Nephron (organoid): ENCODE data around the gene FANK1.
"Not testable (repeated sequence)": the region's sequence is repeated elsewhere in the genome, so short reads cannot be mapped to it uniquely, and the experiment has no call there.

Source experiments
- H3K27ac Mint-ChIP-seq, 3 experiments: 2 replicates each; pipeline ENCODE4 v1.8.0; 2020; ENCODE audit warnings: mixed read lengths in 3 of 3, mild to moderate bottlenecking in 2 of 3, moderate library complexity in 1 of 3
- H3K27me3 Mint-ChIP-seq: 2 replicates; pipeline ENCODE4 v1.8.0; 2021; ENCODE audit warnings: low read depth, mild to moderate bottlenecking, moderate library complexity, mixed read lengths
- H3K36me3 Mint-ChIP-seq: 2 replicates; pipeline ENCODE4 v1.8.0; 2020; ENCODE audit warnings: low read depth, mixed read lengths
- H3K4me1 Mint-ChIP-seq: 2 replicates; pipeline ENCODE4 v1.8.0; 2020; ENCODE audit warnings: mixed read lengths
- H3K4me3 Mint-ChIP-seq, 3 experiments: 2 replicates each; pipeline ENCODE4 v1.8.0; 2020; ENCODE audit warnings: mild to moderate bottlenecking in 3 of 3, mixed read lengths in 3 of 3, moderate library complexity in 2 of 3
- H3K9me3 Mint-ChIP-seq: 2 replicates; pipeline ENCODE4 v1.8.0; 2020; ENCODE audit warnings: mixed read lengths
- CTCF ChIP-seq, 3 experiments: fragments of 200-600 bp; sonication (generic); IDR thresholded peaks; one replicate each; pipeline ENCODE4 v1.5.0; 2021; ENCODE audit warnings: antibody characterized with exemption in 3 of 3; ENCODE audit not compliant: unreplicated experiment in 3 of 3

FANK1 gene

GRCh38 chr10:125896088-125896934 lies at the start of gene FANK1:
Gene FANK1 (plus strand): TSS chr10:125896564. CDS start chr10:125896643, 79 bp downstream.
- H3K27ac Mint-ChIP-seq: peak within 1 kb of the TSS; percentile 57 to 95 (median 87)
- H3K4me1 Mint-ChIP-seq: peaks cover 19% of the 10 kb centered on the region
- H3K36me3 Mint-ChIP-seq, H3K27me3 Mint-ChIP-seq, H3K9me3 Mint-ChIP-seq: not testable (repeated sequence)
- peak within 1 kb of the TSS; percentile 95 to 96 (median 96) for H3K4me3 Mint-ChIP-seq

- Mint-ChIP-seq H3K27me3 (no peaks in the 10 kb centered on the region), H3K4me3 (no peak overlapping the region), H3K9me3 (no peaks in the 10 kb centered on the region), H3K27ac (no peak overlapping the region), H3K36me3 (peaks cover 59% of the 10 kb centered on the region), H3K4me1 (peaks cover 16% of the 10 kb centered on the region)
- no peak for TF ChIP-seq CTCF (IDR thresholded peaks at IDR 0.05; ENCODE audit: unreplicated experiment in 3 of 3)
Measured at GRCh38 chr10:125846894-125847293, 49.5 kb upstream of the FANK1 start.

GRCh38 chr10:125848371-125848770 lies 48.0 kb upstream of the FANK1 start:
- Mint-ChIP-seq H3K27me3 (no peaks in the 10 kb centered on the region), H3K4me3 (no peak overlapping the region), H3K36me3 (peaks cover 65% of the 10 kb centered on the region), H3K27ac (no peak overlapping the region), H3K4me1 (peaks cover 16% of the 10 kb centered on the region), H3K9me3 (no peaks in the 10 kb centered on the region)
- no peak for TF ChIP-seq CTCF (IDR thresholded peaks at IDR 0.05; ENCODE audit: unreplicated experiment in 3 of 3)

- Mint-ChIP-seq H3K27ac (no peak overlapping the region), H3K4me1 (peaks cover 14% of the 10 kb centered on the region), H3K4me3 (no peak overlapping the region), H3K36me3 (peaks cover 69% of the 10 kb centered on the region), H3K27me3 (no peaks in the 10 kb centered on the region), H3K9me3 (no peaks in the 10 kb centered on the region)
- no peak for TF ChIP-seq CTCF (IDR thresholded peaks at IDR 0.05; ENCODE audit: unreplicated experiment in 3 of 3)
Measured at GRCh38 chr10:125848857-125849256, 47.5 kb upstream of the FANK1 start.

- H3K9me3 Mint-ChIP-seq: no peaks in the 10 kb centered on the region
- H3K27me3 Mint-ChIP-seq: no peaks in the 10 kb centered on the region
- H3K36me3 Mint-ChIP-seq: peaks cover 70% of the 10 kb centered on the region
- peaks cover 8% of the 10 kb centered on the region for H3K4me1 Mint-ChIP-seq
- no peak for TF ChIP-seq CTCF (IDR thresholded peaks at IDR 0.05; ENCODE audit: unreplicated experiment in 3 of 3)
- H3K27ac Mint-ChIP-seq: no peak overlapping the region
- H3K4me3 Mint-ChIP-seq: no peak overlapping the region
Measured at GRCh38 chr10:125849448-125849847, 46.9 kb upstream of the FANK1 start.

GRCh38 chr10:125850766-125851731 lies 45.3 kb upstream of the FANK1 start:
- H3K36me3 Mint-ChIP-seq: peaks cover 70% of the 10 kb centered on the region
- no peak overlapping the region for H3K4me3 Mint-ChIP-seq
- H3K9me3 Mint-ChIP-seq: no peaks in the 10 kb centered on the region
- H3K4me1 Mint-ChIP-seq: no peaks in the 10 kb centered on the region
- TF ChIP-seq CTCF (IDR thresholded peaks at IDR 0.05; ENCODE audit: unreplicated experiment in 3 of 3): no peak
- no peak overlapping the region for H3K27ac Mint-ChIP-seq
- H3K27me3 Mint-ChIP-seq: no peaks in the 10 kb centered on the region
